ENCODE results near the gene TSPAN13. TPM values are rescaled to one million over a fixed set of nuclear protein-coding genes. Genes with fewer than 3 reads are reported as not detected.

The TSPAN13 gene
- total RNA-seq, 1 experiment from 2014 or later, result 80.8 TPM

GRCh38 chr7:16708980-16709379, 44.6 kb upstream of the TSPAN13 start:
- intact Hi-C loops (cut with micrococcal nuclease; ENCODE audit: unreplicated experiment) (no loop called here), in situ Hi-C loops (cut with HindIII; ENCODE audit: low pct_unique_long_range_greater_than_20kb, low sequenced_read_pairs) (no loop called here)
- Histone ChIP-seq H3K27ac (ENCODE audit: low read length) (no peak overlapping the region), H3K4me1 (ENCODE audit: control insufficient read depth, insufficient read depth, low read length) (no peaks in the 10 kb centered on the region), H3K9me3 (ENCODE audit: control insufficient read depth, insufficient read depth, low read depth, low read length) (no peaks in the 10 kb centered on the region), H3K4me3 (ENCODE audit: low read depth in 2 of 2, low read length in 2 of 2) (no peak overlapping the region), H3K36me3 (ENCODE audit: control insufficient read depth, insufficient read depth, low read length) (peaks cover 8% of the 10 kb centered on the region; the same call in 1 of the 2 replicates), H3K27me3 (ENCODE audit: control insufficient read depth, insufficient read depth, low read length) (no peaks in the 10 kb centered on the region)
- ATAC-seq (no peak; the same call in 1 of the 2 replicates), DNase-seq (ENCODE audit: low read depth, low spot score) (peak; percentile 55)
- ChIA-PET POLR2A (no interaction called here), CTCF (interaction anchor here (0.6 kb wide), 1 partner anchor 583 kb away, joined by 4 read pairs; no protein-coding TSS in a partner anchor)
- no TSS peak for BruUV-seq (replicated peaks)
- TF ChIP-seq, protein P1, sequence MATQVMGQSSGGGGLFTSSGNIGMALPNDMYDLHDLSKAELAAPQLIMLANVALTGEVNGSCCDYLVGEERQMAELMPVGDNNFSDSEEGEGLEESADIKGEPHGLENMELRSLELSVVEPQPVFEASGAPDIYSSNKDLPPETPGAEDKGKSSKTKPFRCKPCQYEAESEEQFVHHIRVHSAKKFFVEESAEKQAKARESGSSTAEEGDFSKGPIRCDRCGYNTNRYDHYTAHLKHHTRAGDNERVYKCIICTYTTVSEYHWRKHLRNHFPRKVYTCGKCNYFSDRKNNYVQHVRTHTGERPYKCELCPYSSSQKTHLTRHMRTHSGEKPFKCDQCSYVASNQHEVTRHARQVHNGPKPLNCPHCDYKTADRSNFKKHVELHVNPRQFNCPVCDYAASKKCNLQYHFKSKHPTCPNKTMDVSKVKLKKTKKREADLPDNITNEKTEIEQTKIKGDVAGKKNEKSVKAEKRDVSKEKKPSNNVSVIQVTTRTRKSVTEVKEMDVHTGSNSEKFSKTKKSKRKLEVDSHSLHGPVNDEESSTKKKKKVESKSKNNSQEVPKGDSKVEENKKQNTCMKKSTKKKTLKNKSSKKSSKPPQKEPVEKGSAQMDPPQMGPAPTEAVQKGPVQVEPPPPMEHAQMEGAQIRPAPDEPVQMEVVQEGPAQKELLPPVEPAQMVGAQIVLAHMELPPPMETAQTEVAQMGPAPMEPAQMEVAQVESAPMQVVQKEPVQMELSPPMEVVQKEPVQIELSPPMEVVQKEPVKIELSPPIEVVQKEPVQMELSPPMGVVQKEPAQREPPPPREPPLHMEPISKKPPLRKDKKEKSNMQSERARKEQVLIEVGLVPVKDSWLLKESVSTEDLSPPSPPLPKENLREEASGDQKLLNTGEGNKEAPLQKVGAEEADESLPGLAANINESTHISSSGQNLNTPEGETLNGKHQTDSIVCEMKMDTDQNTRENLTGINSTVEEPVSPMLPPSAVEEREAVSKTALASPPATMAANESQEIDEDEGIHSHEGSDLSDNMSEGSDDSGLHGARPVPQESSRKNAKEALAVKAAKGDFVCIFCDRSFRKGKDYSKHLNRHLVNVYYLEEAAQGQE (IDR thresholded peaks at IDR 0.05; ENCODE audit: insufficient read depth in 1 of 2, low read depth in 2 of 2, low read length in 1 of 2), result no peak
- no peak for TF ChIP-seq CTCF (IDR thresholded peaks at IDR 0.05)
- no peak for TF ChIP-seq POLR2AphosphoS5 (IDR thresholded peaks at IDR 0.05; ENCODE audit: low read depth, low read length)
- TF ChIP-seq SIN3A (IDR thresholded peaks at IDR 0.05; ENCODE audit: borderline replicate concordance, insufficient read depth, low read depth, low read length), result no peak
- no peak for TF ChIP-seq TCF7L2 (IDR thresholded peaks at IDR 0.05; ENCODE audit: low read depth, low read length)

DNA sequence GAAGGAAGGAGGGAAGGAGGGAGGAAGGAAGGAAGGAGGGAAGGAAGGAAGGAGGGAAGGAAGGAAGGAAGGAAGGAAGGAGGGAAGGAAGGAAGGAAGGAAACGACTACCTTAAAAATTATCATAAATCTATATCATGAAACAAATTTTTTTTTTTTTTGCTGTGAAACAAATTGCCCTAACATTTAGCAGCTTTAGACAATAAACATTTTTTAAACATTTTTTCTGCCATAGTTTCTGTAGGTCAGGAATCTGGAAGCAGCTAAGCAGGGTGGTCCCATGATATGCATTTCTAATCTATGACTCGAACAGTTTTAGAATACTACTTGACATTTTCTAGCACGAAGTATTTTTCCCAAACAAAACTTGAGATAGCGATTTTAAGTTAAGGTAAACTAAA, 42.9 kb upstream of the TSPAN13 start:
- ChIA-PET CTCF (no interaction called here), POLR2A (no interaction called here)
- intact Hi-C loops (cut with micrococcal nuclease; ENCODE audit: unreplicated experiment) (no loop called here), in situ Hi-C loops (cut with HindIII; ENCODE audit: low pct_unique_long_range_greater_than_20kb, low sequenced_read_pairs) (no loop called here)
- no peak overlapping the region for H3K27ac ChIP-seq (ENCODE audit: low read length)
- DNase-seq (ENCODE audit: low read depth, low spot score), result no peak
- H3K27me3 ChIP-seq (ENCODE audit: control insufficient read depth, insufficient read depth, low read length), result no peaks in the 10 kb centered on the region
- H3K9me3 ChIP-seq (ENCODE audit: control insufficient read depth, insufficient read depth, low read depth, low read length), result no peaks in the 10 kb centered on the region
- H3K36me3 ChIP-seq (ENCODE audit: control insufficient read depth, insufficient read depth, low read length), result no peaks in the 10 kb centered on the region
- no peak overlapping the region for H3K4me3 ChIP-seq (ENCODE audit: low read depth in 2 of 2, low read length in 2 of 2)
- no peaks in the 10 kb centered on the region for H3K4me1 ChIP-seq (ENCODE audit: control insufficient read depth, insufficient read depth, low read length)
- TF ChIP-seq, protein P1 (IDR thresholded peaks at IDR 0.05; ENCODE audit: insufficient read depth in 1 of 2, low read depth in 2 of 2, low read length in 1 of 2), result no peak
- no peak for TF ChIP-seq TCF7L2 (IDR thresholded peaks at IDR 0.05; ENCODE audit: low read depth, low read length)
- no peak for TF ChIP-seq SIN3A (IDR thresholded peaks at IDR 0.05; ENCODE audit: borderline replicate concordance, insufficient read depth, low read depth, low read length)
- TF ChIP-seq POLR2AphosphoS5 (IDR thresholded peaks at IDR 0.05; ENCODE audit: low read depth, low read length), result no peak
- TF ChIP-seq CTCF (IDR thresholded peaks at IDR 0.05), result no peak
- no TSS peak for BruUV-seq (replicated peaks)
- ATAC-seq, result no peak
